ENCODE results near the gene WWOX. TPM values are rescaled to one million over a fixed set of nuclear protein-coding genes. Genes with fewer than 3 reads are reported as not detected.

The WWOX gene
- total RNA-seq, 4 donors from 2014 or later = 12.9 to 53.5 (median 25.6) TPM

DNA sequence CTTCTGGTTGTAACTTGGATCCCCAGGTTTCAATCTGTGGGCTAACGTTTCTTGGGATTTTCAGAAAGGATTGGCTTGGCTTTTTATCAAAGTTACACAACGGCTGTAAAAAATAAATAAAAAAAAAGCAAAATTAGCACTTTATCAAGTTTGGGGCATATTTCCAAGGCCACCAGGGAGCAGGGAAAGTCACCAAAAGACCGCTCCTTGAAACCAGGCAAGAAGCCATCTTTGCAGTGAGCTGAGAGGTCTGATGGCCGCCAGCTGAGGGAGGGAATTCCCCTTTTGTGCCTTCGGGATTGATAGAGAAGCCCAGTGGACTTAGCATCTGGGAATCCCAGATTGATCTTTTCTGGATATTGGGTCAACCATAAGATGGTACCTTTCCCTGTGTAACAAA lies 192.2 kb downstream of the WWOX start:
- no peak for TF ChIP-seq POLR2AphosphoS5 (IDR thresholded peaks at IDR 0.05)
- TF ChIP-seq, protein P1, sequence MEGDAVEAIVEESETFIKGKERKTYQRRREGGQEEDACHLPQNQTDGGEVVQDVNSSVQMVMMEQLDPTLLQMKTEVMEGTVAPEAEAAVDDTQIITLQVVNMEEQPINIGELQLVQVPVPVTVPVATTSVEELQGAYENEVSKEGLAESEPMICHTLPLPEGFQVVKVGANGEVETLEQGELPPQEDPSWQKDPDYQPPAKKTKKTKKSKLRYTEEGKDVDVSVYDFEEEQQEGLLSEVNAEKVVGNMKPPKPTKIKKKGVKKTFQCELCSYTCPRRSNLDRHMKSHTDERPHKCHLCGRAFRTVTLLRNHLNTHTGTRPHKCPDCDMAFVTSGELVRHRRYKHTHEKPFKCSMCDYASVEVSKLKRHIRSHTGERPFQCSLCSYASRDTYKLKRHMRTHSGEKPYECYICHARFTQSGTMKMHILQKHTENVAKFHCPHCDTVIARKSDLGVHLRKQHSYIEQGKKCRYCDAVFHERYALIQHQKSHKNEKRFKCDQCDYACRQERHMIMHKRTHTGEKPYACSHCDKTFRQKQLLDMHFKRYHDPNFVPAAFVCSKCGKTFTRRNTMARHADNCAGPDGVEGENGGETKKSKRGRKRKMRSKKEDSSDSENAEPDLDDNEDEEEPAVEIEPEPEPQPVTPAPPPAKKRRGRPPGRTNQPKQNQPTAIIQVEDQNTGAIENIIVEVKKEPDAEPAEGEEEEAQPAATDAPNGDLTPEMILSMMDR (IDR thresholded peaks at IDR 0.05) = no peak
- no peak for TF ChIP-seq POLR2A (IDR thresholded peaks at IDR 0.05)
- no peak for TF ChIP-seq EP300 (IDR thresholded peaks at IDR 0.05)
- Histone ChIP-seq H3K27ac (no peak overlapping the region), H3K9me3 (no peaks in the 10 kb centered on the region), H3K4me1 (peaks cover 0 to 30% (median 5%) of the 10 kb centered on the region in 3 donors), H3K27me3 (no peaks in the 10 kb centered on the region), H3K36me3 (no peaks in the 10 kb centered on the region), H3K4me3 (no peak overlapping the region)
- WGBS, 2 donors (ENCODE audit: low coverage in 1 of 2) = 45 to 61% methylated on average over 5 of the region's 5 CpGs
- no peak for ATAC-seq

DNA sequence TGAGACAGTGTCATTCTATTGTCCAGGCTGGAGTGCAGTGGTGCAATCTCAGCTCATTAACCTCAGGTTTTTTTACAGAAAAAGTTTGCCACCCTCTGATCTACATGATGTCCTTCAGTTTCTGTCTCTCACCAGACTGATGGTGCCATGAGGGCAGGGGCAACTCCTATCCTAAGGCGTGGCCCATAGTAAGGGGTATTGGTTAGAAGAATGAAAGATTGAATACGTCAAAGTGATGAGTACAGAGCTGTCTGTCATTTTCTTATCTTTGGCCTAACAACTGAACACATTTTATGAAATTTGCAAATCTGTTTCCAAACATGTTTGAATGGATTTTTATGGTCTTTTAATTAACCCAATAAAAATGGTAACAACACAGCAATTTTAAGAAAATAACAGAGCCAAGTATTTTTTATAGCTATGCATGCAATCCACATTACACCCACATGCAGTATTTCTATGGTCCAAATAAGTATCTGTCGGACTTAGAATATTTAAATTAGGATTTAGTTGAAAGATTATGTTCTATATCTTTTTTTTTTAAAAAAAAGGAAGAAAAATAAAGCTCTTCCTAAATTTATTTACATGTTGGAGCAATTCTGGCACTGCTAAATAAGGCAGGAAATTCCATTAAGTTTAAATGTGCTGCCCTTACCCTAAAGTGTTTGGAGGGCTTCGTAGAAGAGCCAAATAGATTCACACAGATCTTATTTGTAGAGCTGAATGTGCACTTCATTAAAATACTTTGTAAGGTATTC lies 192.8 kb downstream of the WWOX start:
- Histone ChIP-seq H3K36me3 (no peaks in the 10 kb centered on the region), H3K27me3 (no peaks in the 10 kb centered on the region), H3K9me3 (no peaks in the 10 kb centered on the region), H3K4me1 (peaks cover 0 to 30% (median 5%) of the 10 kb centered on the region in 3 donors), H3K4me3 (no peak overlapping the region), H3K27ac (no peak overlapping the region)
- no peak for TF ChIP-seq POLR2AphosphoS5 (IDR thresholded peaks at IDR 0.05)
- no peak for TF ChIP-seq EP300 (IDR thresholded peaks at IDR 0.05)
- TF ChIP-seq, protein P1 (IDR thresholded peaks at IDR 0.05) = no peak
- 57 to 76% methylated on average over 3 to 4 of the region's 4 CpGs for WGBS, 2 donors (ENCODE audit: low coverage in 1 of 2)
- no peak for ATAC-seq

DNA sequence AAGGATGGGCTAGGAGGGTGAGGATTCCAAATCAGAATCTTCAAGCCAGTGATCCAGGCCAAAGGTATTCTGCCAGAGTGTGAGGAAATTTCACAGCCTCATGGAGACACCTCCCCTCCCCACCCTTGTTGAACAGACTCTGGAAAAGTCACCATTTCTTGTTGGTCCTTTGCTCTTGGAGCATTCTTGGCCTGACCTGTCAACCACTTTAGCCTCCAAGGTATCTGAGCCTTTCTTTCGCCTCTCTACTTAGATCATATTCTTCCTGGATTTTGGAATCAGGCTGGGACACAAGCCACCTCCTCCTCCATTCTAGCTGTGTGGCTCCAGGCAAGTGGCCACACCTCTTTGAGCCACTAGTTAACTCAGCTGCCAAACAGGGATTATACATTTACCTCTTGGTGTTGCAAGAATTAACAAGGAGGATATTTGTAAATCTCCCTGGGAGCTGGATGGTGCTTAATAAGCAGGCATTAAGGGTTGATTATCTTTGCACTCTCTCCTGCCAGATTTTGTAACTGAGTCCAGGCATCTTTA lies 193.5 kb downstream of the WWOX start:
- WGBS, 2 donors (ENCODE audit: low coverage in 1 of 2) = 71 to 85% methylated on average over 1 of the region's 1 CpG
- Histone ChIP-seq H3K27me3 (no peaks in the 10 kb centered on the region), H3K27ac (peak overlapping the region in 1 of 4 donors; percentile 20), H3K9me3 (no peaks in the 10 kb centered on the region), H3K4me1 (peaks cover 0 to 30% (median 5%) of the 10 kb centered on the region in 3 donors), H3K4me3 (no peak overlapping the region), H3K36me3 (no peaks in the 10 kb centered on the region)
- ATAC-seq = peak; percentile 58
- TF ChIP-seq POLR2A (IDR thresholded peaks at IDR 0.05) = no peak
- TF ChIP-seq POLR2AphosphoS5 (IDR thresholded peaks at IDR 0.05) = no peak
- TF ChIP-seq, protein P1 (IDR thresholded peaks at IDR 0.05) = no peak
- no peak for TF ChIP-seq EP300 (IDR thresholded peaks at IDR 0.05)

DNA sequence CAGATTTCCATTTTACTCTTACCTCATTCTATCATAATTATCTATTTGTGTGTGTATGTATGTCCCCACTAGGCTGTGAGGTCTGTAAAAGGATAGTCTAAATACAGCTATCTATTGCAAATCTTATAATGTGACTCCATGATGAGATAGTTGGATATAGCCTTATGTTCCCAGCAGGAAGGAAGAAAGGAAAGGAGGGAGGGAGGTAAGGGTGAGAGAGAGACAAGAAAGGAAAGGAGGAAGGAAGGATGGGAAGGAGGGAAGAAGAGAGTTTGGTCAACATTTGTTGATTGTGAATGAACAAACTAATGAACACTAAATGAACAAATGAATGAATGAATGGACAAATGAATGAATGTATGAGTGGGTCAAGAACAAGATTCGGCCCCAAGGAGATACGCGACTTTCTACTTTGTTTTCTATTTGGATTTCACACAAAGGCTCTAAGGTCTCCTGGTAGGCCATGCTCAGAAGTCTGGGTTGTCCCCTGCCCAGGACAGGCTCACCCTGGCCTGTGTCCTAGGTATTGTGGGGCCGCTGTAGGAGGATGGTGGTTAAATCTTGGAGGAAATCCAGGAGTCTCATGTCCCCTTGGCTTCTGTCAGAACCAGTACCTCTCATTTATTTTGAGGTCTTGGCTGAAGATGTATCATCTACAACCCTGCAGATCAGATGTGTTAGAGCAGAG lies 195.2 kb downstream of the WWOX start:
- H3K27ac ChIP-seq = no peak overlapping the region
- no peak overlapping the region for H3K4me3 ChIP-seq
- 97 to 100% methylated on average over 2 to 4 of the region's 4 CpGs for WGBS, 2 donors (ENCODE audit: low coverage in 1 of 2)
- TF ChIP-seq POLR2AphosphoS5 (IDR thresholded peaks at IDR 0.05) = no peak
- peaks cover 0 to 30% (median 5%) of the 10 kb centered on the region in 3 donors for H3K4me1 ChIP-seq
- no peaks in the 10 kb centered on the region for H3K36me3 ChIP-seq
- no peaks in the 10 kb centered on the region for H3K9me3 ChIP-seq
- H3K27me3 ChIP-seq = no peaks in the 10 kb centered on the region
- ATAC-seq = no peak

DNA sequence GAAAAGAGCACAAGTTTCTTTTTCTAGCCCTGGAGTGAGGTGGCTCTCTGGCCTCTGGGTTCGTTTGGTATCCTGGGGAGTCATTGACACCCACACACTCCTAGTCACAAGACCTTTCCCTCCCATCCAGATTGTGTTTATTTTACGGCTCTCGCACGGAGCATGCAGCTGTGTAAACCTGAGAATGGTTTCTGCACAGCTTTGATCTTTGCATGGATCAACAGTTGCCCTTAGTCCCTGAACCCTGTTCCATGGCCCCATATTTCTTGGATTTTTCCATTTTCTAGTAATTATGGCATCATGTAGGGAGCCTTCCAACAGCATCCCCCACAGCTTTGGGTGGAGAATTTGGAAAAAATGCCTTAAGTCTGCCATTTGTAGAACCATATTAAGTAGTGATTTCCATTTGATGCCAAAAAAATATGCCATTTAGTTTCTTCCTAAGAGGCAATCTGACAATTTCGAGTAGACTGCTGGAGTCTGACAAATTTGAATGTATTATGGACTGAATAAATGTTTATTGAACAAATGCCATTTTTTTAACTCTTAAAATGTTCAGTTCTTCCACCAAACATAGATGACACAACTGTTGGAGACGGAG lies 197.7 kb downstream of the WWOX start:
- WGBS, 2 donors (ENCODE audit: low coverage in 1 of 2) = 39 to 72% methylated on average over 5 to 6 of the region's 6 CpGs
- H3K9me3 ChIP-seq = no peaks in the 10 kb centered on the region
- no peaks in the 10 kb centered on the region for H3K27me3 ChIP-seq
- H3K4me3 ChIP-seq = no peak overlapping the region
- TF ChIP-seq POLR2A (IDR thresholded peaks at IDR 0.05) (no peak), POLR2AphosphoS5 (IDR thresholded peaks at IDR 0.05) (no peak), EP300 (IDR thresholded peaks at IDR 0.05) (no peak)
- TF ChIP-seq, protein P1 (IDR thresholded peaks at IDR 0.05) = no peak
- no peaks in the 10 kb centered on the region for H3K36me3 ChIP-seq
- H3K27ac ChIP-seq = no peak overlapping the region
- ATAC-seq = no peak
- H3K4me1 ChIP-seq = peaks cover 0 to 13% (median 5%) of the 10 kb centered on the region in 3 donors

Measured in gastroesophageal sphincter (tissue), 4 donors.